Measurements from ENCODE around the gene ACOT9.
"Not testable (repeated sequence)": the region's sequence is repeated elsewhere in the genome, so short reads cannot be mapped to it uniquely, and the experiment has no call there.

Gene ACOT9, protein sequence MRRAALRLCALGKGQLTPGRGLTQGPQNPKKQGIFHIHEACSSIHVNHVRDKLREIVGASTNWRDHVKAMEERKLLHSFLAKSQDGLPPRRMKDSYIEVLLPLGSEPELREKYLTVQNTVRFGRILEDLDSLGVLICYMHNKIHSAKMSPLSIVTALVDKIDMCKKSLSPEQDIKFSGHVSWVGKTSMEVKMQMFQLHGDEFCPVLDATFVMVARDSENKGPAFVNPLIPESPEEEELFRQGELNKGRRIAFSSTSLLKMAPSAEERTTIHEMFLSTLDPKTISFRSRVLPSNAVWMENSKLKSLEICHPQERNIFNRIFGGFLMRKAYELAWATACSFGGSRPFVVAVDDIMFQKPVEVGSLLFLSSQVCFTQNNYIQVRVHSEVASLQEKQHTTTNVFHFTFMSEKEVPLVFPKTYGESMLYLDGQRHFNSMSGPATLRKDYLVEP

DNA sequence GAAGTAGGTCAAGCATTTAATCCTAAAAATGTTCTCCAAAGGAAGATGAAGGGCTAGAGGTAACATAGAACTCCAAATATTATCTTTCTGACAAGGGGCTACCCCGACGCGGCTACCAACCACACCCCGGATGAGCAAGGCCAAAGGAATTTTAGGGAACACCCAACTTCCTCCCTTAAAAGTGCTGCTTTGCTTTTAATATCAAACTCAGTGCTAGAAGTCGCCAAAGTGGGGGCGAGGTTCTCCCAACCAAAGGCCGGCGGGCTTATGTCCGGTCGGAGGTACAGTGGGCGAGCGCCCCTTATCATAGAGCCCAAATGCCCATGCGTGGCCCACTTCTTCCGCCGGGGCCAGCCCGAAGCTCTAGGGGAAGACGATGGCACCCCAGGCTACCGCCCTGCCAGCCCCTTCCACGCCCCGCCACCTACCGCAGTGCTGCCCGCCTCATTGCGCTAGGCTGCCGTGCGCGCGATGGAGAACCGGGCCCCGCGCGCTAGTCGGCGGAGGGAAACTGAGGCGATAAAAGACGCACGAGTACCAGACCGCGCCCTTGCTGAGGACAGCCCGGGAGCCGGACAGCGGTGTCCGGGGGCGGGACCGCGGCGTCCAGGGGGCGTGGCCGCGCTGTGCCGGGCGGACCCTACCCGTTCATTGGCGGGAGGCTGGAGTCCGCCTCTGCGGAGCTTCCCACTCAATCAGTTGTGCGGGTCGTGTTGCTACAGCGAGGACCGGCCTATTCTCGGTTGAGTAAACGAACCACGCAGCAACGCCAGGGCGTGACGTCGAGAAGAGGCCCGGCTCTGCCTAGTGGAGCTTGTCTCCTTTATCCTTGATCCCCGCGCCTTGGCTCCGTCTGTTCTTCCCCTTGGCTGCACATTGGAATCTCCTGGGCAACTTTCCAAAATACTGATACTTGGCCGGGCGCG is at the start of gene ACOT9:
Gene ACOT9, minus strand, starts transcription at position 580 of the 926 bp plus-strand sequence. Its CDS starts 132 bp downstream, at position 448.
- DNase-seq (ENCODE audit: low read depth, low spot score) = peak; percentile 95

DNA sequence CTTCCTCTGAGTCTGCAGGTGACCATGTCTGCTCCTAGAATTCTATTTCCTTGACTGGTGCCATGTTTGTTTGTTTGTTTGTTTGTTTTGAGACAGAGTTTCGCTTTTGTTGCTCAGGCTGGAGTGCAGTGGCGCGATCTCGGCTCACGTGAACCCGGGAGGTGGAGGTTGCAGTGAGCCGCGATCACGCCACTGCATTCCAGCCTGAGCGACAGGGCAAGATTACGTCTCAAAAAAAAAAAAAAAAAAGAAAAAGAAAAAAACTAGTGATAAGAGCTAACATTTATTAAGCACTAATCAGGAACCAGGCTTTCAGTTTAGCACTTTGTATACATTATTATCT is 47.0 kb upstream of the ACOT9 start:
- DNase-seq (ENCODE audit: low read depth, low spot score) = no peak

DNA sequence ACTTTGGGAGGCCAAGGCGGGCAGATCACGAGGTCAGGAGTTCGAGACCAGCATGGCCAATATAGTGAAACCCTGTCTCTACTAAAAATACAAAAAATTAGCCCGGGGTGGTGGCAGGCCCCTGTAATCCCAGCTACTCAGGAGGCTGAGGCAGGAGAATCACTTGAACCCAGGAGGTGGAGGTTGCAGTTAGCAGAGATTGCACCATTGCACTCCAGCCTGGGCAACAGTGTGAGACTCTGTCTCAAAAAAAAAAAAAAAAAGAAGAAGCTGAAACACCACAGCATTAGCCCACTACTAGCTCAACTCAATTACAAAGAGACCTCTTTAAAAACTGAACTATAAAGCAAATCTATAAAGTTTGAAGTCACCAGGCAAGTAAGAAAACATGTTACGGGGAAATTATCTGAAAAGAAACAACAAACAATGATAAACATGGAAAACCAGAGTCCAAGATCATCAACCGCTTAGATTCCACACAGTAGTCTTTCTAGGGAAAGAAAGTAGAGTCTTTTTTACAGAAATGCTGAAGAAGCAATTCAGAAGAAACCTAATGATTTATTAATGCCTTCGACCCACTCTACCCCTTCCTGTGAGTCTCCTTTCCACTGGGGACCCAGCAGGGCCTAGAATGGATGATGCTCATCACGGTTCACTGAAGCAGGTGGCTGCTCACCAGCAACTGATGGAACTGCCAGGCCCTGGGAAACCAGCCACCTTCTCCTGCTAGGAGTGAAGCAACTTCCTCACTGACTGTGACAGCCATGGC is 46.5 kb upstream of the ACOT9 start:
- DNase-seq (ENCODE audit: low read depth, low spot score) = no peak

DNA sequence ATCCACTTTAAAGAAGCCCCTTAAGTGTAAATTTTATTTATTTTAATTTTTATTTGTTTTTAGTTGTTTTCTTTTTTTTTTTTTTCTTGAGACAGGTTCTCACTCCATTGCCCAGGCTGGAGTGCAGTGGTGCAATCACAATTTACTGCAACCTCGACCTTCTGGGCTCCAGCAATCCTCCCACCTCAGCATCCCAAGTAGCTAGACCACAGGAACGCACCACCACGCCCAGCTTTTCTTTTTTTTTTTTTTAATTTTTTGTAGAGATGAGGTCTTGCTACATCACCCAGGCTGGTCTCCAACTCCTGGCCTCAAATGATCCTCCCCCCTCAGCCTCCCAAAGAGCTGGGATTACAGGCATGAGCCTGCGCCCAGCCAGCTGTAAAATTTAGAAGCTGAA is 45.9 kb upstream of the ACOT9 start:
- DNase-seq (ENCODE audit: low read depth, low spot score) = no peak

DNA sequence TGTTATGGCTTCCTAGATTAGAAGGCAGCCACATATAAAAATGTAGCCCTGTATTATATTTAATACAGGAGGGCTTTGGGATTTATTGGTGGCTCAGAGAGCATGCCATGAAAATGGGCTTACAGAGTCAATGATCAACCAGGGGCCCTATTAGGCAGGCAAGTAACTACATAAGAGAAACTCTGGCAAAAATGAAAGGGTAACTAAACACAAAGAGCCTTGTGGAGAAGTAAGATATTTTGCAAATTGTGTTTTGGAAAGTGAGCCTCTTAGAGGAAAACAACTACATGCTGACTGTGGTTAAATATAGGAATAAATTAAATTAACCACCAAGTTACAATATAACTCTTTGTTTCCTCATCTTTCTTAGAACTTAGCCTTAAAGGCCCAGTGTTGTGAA is 45.4 kb upstream of the ACOT9 start:
- DNase-seq (ENCODE audit: low read depth, low spot score) = no peak

DNA sequence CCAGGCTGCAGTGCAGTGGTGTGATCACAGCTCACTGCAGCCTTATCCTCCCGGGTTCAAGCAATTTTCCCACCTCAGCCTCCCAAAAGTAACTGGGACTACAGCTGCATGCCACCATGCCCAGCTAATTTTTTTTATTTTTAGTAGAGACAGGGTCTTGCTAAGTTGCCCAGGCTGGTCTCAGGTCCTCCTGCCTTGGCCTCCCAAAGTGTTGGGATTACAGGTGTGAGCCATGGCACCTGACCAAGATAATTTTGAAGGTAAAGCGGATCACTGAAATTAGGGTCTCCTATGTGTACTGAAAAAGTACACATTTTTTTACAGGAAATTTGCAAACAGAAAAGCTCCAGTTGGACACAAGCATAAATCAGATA is 44.7 kb upstream of the ACOT9 start:
- DNase-seq (ENCODE audit: low read depth, low spot score) = no peak

DNA sequence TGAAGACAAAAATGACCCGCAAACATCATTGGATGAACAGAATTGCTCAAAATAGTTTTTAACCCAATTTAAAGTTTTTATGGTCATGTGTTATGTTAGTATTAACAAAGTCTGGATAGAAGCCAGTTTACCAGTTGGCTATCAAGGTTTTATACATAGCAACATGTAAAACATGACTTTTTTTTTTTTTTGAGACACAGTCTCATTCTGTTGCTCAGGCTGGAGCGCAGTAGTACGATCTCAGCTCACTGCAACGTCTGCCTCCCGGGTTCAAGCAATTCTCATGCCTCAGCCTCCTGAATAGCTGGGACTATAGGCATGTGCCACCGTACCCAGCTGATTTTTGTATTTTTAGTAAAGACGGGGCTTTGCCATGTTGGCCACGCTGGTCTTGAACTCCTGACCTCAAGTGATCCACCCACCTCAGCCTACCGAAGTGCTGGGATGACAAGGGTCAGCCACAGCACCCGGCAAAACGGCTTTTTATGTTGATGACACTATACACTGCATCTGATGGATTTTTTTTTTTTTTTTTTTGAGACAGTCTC is 43.3 kb upstream of the ACOT9 start:
- DNase-seq (ENCODE audit: low read depth, low spot score) = no peak

DNA sequence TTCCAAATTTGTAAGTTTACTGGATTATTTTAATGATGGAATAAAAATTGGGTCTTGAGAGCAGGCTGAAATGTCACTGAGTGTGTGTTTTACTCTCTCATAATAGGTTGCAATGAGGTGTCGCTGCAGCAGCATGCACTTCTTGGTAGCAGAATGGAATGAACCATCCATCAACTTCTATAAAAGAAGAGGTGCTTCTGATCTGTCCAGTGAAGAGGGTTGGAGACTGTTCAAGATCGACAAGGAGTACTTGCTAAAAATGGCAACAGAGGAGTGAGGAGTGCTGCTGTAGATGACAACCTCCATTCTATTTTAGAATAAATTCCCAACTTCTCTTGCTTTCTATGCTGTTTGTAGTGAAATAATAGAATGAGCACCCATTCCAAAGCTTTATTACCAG is 42.5 kb upstream of the ACOT9 start:
- no peak for DNase-seq (ENCODE audit: low read depth, low spot score)

DNA sequence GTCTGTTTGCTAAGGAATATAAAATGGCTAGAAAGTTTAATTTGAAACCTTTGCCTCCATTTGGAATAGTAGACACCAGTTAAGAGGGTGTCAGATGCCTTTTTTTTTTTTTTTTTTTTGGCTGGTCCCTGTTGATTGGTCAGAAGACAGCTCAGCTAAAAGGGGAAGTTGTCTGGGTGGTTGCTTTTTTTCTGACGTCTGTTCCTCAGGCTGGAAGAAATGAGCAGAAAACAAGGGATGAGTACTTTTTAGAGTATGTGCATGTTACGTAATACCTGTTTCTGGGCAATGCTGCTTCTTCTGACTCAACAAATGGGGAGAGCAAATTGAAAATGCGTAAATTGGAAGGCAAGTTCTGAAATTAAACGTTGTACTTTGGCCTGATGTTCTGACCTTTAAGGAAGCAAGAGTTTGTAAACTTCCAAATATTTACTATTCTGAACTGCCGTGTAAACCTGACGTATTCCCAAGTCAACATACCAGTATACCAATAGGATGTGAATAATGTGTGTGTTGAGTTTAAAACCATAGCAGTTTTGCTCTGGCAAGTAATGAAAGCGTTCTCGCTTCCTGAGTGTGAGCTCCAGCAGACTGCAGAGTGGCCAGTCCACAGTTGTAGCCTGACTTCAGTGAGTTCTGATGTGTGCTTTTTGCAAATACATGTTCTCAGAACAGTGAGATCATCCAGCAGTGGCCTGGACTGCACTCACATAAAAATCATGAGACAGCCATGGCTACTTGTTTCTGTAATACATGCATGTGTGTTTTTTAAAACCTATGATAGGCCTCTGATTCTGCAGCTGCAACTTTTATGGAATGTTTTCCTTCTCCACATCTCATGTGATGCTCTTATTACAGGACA is 41.6 kb upstream of the ACOT9 start:
- peak; percentile 47 for DNase-seq (ENCODE audit: low read depth, low spot score)

DNA sequence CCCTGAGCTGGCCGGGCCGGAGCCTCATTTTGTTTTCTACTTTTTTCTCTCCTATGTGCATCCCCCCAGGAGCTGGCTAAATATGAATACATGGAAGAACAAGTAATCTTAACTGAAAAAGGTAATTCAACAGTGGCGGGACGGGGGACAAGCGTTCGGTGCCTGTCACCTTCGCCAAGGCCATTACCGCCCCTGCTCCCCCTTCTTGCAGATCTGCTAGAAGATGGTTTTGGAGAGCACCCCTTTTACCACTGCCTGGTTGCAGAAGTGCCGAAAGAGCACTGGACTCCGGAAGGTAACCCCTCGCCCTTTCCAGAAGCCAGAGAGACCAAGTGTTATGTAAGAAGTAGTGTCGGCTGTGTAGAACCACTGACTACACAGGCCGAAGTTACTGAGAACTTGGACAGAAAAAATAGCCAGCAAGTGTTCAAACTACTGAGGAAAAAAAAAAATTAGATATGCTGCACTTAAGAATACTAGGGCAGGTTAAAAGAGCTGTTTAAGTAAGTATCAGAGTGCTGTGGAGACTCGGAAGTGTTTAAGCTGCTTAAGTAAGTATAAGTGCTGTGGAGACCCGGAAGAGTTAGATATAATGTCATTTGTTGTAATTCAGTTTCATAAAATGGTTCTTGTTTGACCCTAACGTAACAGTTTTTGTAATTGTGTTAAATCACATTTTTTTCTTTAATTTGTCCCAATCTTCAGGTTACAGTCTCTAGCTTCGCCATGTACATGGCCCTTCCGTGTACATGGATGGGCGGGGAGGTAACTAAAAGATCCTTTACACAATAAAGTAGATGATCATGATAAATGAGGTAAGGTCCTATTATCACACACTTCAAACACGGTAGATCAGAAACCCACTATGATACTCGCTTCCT is 40.8 kb upstream of the ACOT9 start:
- peak; percentile 28 for DNase-seq (ENCODE audit: low read depth, low spot score)

DNA sequence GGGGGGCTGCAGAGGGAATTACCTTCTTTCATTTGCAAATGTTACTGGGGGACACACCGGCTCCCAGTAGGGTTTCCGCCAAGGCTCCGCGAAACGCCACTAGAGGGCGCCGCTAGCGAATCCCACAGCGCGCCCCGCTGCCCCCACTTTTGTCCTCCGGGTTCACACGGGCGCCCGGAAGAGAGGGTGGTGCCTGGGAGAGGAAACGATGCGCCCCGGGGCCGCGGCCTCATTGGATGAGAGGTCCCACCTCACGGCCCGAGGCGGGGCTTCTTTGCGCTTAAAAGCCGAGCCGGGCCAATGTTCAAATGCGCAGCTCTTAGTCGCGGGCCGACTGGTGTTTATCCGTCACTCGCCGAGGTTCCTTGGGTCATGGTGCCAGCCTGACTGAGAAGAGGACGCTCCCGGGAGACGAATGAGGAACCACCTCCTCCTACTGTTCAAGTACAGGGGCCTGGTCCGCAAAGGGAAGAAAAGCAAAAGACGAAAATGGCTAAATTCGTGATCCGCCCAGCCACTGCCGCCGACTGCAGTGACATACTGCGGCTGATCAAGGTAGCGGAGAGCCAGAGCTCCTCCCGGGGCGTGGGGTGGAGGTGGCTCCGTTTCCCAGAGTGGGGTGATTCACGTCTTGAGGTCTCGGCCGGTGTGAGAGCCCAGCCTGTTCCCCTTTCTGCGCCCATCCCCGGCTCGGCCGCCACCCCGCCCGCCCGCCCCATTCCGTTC is 40.0 kb upstream of the ACOT9 start, which contains the start of gene SAT1:
Gene SAT1, plus strand, starts transcription at position 311 of the 726 bp plus-strand sequence. Its CDS starts 179 bp downstream, at position 490.
- DNase-seq (ENCODE audit: low read depth, low spot score) = peak; percentile 96

DNA sequence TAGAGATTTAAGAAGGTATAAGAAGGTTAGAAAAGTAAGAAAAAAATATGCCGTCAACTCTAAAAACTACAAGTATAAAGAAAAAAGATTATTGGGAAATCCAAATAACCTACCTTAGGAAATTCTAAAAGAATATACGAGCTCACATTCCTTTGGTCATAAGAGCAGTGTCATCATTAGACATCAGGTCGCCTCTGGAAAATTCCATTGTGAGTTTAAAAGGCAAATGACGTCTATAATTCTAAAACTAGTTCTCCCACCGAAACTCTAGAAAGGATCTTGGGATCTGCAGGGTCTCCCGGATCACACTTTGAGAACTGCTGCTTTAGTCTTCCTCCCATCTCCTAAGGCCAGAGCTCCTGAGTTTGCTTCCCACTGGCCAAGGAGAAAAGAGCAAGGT is 39.4 kb upstream of the ACOT9 start:
- no peak for DNase-seq (ENCODE audit: low read depth, low spot score)

DNA sequence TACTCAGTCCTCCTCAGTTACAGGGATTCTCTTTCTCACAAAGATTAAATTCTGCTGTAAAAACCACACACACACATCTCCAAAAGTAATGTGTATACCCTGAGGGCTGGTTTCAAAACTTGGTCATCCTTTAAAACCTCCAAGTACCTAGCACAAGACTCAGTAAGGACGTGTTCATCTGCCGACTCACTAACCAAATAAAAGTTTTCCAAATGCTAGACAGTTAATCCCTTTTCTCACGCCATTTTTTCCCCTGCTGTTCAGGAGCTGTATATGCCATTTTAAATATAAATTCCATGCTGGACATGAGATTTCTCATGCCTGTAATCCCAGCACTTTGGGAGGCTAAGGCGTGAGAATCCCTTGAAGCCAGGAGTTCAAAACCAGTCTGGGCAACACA is 35.9 kb upstream of the ACOT9 start:
- DNase-seq (ENCODE audit: low read depth, low spot score) = peak; percentile 32

DNA sequence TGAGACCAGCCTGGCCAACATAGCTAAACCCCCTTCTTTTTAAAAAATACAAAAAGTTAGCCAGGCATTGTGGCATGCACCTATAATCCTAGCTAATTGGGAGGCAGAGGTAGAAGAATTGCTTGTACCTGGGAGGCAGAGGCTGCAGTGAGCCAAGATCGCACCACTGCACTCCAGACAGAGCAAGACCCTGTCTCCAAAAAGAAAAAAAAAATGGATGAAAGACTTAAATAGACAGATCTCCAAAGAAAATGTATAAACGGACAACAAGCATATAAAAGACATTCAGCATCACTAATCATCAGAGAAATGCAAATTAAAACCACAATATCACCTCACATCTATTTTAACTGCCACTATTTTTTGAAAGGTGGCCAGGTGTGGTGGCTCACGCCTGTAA is 33.3 kb upstream of the ACOT9 start:
- no peak for DNase-seq (ENCODE audit: low read depth, low spot score)

DNA sequence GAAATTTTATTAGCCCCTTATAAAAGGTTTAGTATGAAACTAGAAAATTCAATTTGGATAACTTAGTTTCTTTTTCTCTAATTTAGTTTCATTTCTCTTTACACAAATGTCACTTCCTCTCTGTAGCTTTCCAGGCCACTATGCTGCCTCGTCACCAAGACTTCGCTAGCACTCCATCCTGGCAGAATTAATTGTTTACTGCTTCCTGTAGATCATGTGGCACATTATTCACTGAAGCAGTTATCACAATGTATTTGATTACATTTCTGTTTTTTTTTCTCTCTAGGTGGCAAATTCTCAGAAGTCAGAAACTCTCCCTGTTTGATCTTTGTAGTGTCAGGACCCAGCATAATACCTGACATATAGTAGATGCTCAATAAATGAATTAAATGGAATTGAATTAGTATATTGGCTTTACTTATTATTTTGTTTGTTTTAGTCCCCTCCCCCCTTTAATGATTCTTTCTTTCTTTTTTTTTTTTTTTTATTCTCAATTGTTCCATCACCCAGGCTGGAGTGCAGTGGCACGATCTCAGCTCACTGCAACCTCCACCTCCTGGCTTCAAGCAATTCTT is 30.6 kb upstream of the ACOT9 start:
- no peak for DNase-seq (ENCODE audit: low read depth, low spot score)

DNA sequence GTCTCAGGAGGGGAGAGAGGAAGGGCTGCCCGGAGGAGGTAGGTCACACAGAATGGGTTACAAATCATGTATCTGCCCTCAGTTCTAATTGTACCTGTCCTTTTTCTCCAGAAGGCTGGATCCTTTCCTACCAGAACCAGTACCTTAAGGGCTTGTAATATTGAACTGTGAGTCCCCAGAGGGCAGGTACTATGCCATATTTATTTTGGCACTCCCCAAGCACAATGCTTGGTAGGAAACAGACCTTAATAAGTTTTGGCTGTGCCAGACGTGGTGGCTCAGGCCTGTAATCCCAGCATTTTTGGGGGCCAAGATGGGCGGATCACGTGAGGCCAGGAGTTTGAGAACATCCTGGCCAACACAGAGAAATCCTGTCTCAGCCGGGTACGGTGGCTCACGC is 28.0 kb upstream of the ACOT9 start:
- not testable (repeated sequence) for DNase-seq (ENCODE audit: low read depth, low spot score)

DNA sequence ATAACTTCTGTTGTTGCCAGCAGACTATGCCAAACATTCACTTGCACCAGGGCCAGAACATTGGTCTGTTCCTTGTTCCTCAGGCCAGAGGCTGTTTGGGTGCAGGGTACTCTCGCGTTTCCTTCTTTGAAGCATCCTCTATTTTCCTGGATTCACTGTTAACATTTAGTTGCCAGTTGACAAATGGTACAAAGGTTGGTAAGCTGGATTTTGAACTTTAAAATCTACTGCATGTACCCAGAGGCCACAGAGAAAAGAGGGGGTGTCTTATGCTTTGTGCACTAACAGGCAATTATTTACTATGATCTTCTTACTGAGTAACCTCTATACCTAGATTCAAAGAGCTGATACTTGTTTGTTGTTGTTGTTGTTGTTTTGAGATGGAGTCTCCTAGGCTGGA is 27.1 kb upstream of the ACOT9 start:
- no peak for DNase-seq (ENCODE audit: low read depth, low spot score)
